ENCODE measurements around the gene BOLA3.

DNA sequence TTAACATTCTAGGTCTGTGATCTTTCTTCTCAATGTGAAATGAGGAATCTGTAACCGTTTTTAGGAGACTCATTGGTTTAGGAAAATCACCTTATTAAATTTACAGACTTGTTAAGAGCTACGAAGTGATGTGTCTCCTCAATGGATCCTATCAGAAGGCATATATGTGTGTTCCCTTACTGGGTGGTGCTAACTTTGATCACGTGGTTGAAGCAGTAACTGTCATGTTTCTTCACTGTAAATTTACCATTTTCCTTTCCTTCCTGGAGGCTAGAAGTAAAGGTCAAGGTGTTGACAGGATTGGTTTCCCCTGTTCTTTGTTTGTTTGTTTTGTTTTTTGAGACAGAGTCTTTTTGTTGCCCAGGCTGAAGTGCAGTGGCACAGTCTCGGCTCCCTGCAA is 49.3 kb upstream of the BOLA3 start:
- TF ChIP-seq, protein P1, sequence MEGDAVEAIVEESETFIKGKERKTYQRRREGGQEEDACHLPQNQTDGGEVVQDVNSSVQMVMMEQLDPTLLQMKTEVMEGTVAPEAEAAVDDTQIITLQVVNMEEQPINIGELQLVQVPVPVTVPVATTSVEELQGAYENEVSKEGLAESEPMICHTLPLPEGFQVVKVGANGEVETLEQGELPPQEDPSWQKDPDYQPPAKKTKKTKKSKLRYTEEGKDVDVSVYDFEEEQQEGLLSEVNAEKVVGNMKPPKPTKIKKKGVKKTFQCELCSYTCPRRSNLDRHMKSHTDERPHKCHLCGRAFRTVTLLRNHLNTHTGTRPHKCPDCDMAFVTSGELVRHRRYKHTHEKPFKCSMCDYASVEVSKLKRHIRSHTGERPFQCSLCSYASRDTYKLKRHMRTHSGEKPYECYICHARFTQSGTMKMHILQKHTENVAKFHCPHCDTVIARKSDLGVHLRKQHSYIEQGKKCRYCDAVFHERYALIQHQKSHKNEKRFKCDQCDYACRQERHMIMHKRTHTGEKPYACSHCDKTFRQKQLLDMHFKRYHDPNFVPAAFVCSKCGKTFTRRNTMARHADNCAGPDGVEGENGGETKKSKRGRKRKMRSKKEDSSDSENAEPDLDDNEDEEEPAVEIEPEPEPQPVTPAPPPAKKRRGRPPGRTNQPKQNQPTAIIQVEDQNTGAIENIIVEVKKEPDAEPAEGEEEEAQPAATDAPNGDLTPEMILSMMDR (IDR thresholded peaks at IDR 0.05; ENCODE audit: low read length), result no peak
- no peak for TF ChIP-seq EZH2 (IDR thresholded peaks at IDR 0.05; ENCODE audit: borderline replicate concordance, low read length)

All from OCI-LY1 (cell line).